HUES64 (cell line): ENCODE measurements around the gene GALNT15.

Experiments
- H3K27ac ChIP-seq: 2 replicates; pipeline ENCODE4 v1.7.0; 2013; ENCODE audit warnings: low read depth, low read length, inconsistent platforms
- H3K27me3 ChIP-seq: 2 replicates; pipeline ENCODE4 v1.6.1; 2013; ENCODE audit warnings: mild to moderate bottlenecking, low read length; ENCODE audit not compliant: insufficient read depth
- H3K36me3 ChIP-seq: 2 replicates; pipeline ENCODE4 v1.6.1; 2013; ENCODE audit warnings: mild to moderate bottlenecking, low read length; ENCODE audit not compliant: insufficient read depth
- H3K4me1 ChIP-seq: 2 replicates; pipeline ENCODE4 v1.6.1; 2013; ENCODE audit warnings: mild to moderate bottlenecking, low read length, moderate library complexity; ENCODE audit not compliant: insufficient read depth
- H3K4me3 ChIP-seq: 2 replicates; pipeline ENCODE4 v1.5.1; 2013; ENCODE audit warnings: mild to moderate bottlenecking, low read length, moderate library complexity
- H3K9ac ChIP-seq: 2 replicates; pipeline ENCODE4 v1.6.1; 2013; ENCODE audit warnings: mild to moderate bottlenecking, low read depth, low read length
- H3K9me3 ChIP-seq: 2 replicates; pipeline ENCODE4 v1.6.1; 2013; ENCODE audit warnings: low read depth, low read length; ENCODE audit not compliant: insufficient read depth
- WGBS: fragments of 150-250, 120-280 bp; methylation state at CpG from one replicate; pipeline ENCODE4 v1.1.7; 2013; ENCODE audit warnings: missing lambda C conversion rate; 5-methylcytosine and 5-hydroxymethylcytosine counted together

GALNT15 gene

GRCh38 chr3:16178628-16178988 lies 4.1 kb downstream of the GALNT15 start:
- WGBS, result 60% methylated on average over 9 of the region's 9 CpGs
- Histone ChIP-seq H3K27me3 (no peaks in the 10 kb centered on the region), H3K4me3 (no peak overlapping the region), H3K4me1 (no peaks in the 10 kb centered on the region; the same call in 1 of the 2 replicates), H3K27ac (no peak overlapping the region), H3K36me3 (no peaks in the 10 kb centered on the region), H3K9ac (no peak overlapping the region), H3K9me3 (no peaks in the 10 kb centered on the region)

GRCh38 chr3:16179261-16179660 lies 4.8 kb downstream of the GALNT15 start:
- H3K4me3 ChIP-seq, result no peak overlapping the region
- no peaks in the 10 kb centered on the region; the same call in 1 of the 2 replicates for H3K4me1 ChIP-seq
- H3K27me3 ChIP-seq, result no peaks in the 10 kb centered on the region
- no peaks in the 10 kb centered on the region for H3K36me3 ChIP-seq
- 85% methylated on average over 2 of the region's 2 CpGs for WGBS
- H3K9me3 ChIP-seq, result no peaks in the 10 kb centered on the region
- H3K27ac ChIP-seq, result no peak overlapping the region
- no peak overlapping the region for H3K9ac ChIP-seq

GRCh38 chr3:16179771-16180736 lies 5.6 kb downstream of the GALNT15 start:
- Histone ChIP-seq H3K9ac (no peak overlapping the region), H3K36me3 (no peaks in the 10 kb centered on the region), H3K27me3 (no peaks in the 10 kb centered on the region), H3K4me3 (no peak overlapping the region), H3K27ac (no peak overlapping the region), H3K4me1 (no peaks in the 10 kb centered on the region; the same call in 1 of the 2 replicates), H3K9me3 (no peaks in the 10 kb centered on the region)
- 62% methylated on average over 15 of the region's 15 CpGs for WGBS

- Histone ChIP-seq H3K27ac (no peak overlapping the region), H3K9ac (no peak overlapping the region), H3K9me3 (no peaks in the 10 kb centered on the region), H3K4me1 (no peaks in the 10 kb centered on the region; the same call in 1 of the 2 replicates), H3K4me3 (no peak overlapping the region), H3K27me3 (no peaks in the 10 kb centered on the region), H3K36me3 (no peaks in the 10 kb centered on the region)
- 96% methylated on average over 3 of the region's 3 CpGs for WGBS
These were observed 6.3 kb downstream of the GALNT15 start for GRCh38 chr3:16180737-16181134.

GRCh38 chr3:16181361-16181760 lies 6.9 kb downstream of the GALNT15 start:
- H3K9me3 ChIP-seq, result no peaks in the 10 kb centered on the region

GRCh38 chr3:16182183-16182582 lies 7.7 kb downstream of the GALNT15 start:
- Histone ChIP-seq H3K36me3 (no peaks in the 10 kb centered on the region), H3K9ac (no peak overlapping the region), H3K27me3 (no peaks in the 10 kb centered on the region), H3K4me3 (no peak overlapping the region), H3K27ac (no peak overlapping the region), H3K9me3 (no peaks in the 10 kb centered on the region), H3K4me1 (no peaks in the 10 kb centered on the region; the same call in 1 of the 2 replicates)
- WGBS, result 85% methylated on average over 2 of the region's 2 CpGs

More at GRCh38 chr3:16181361-16181760, 6.9 kb downstream of the GALNT15 start:
- Histone ChIP-seq H3K9ac (no peak overlapping the region), H3K27me3 (no peaks in the 10 kb centered on the region), H3K4me3 (no peak overlapping the region), H3K27ac (no peak overlapping the region), H3K36me3 (no peaks in the 10 kb centered on the region), H3K4me1 (no peaks in the 10 kb centered on the region; the same call in 1 of the 2 replicates)
- WGBS, result 78% methylated on average over 6 of the region's 6 CpGs

GRCh38 chr3:16182612-16183011 lies 8.1 kb downstream of the GALNT15 start:
- Histone ChIP-seq H3K27ac (no peak overlapping the region), H3K4me1 (no peaks in the 10 kb centered on the region; the same call in 1 of the 2 replicates), H3K27me3 (no peaks in the 10 kb centered on the region), H3K4me3 (no peak overlapping the region), H3K9ac (no peak overlapping the region), H3K9me3 (no peaks in the 10 kb centered on the region), H3K36me3 (no peaks in the 10 kb centered on the region)
- 75% methylated on average over 5 of the region's 5 CpGs for WGBS

- H3K27me3 ChIP-seq, result no peaks in the 10 kb centered on the region
- H3K36me3 ChIP-seq, result no peaks in the 10 kb centered on the region
- H3K27ac ChIP-seq, result no peak overlapping the region
- WGBS, result 100% methylated on average over 1 of the region's 1 CpG
- no peaks in the 10 kb centered on the region; the same call in 1 of the 2 replicates for H3K4me1 ChIP-seq
- no peaks in the 10 kb centered on the region for H3K9me3 ChIP-seq
- no peak overlapping the region for H3K4me3 ChIP-seq
- no peak overlapping the region for H3K9ac ChIP-seq
These were observed 8.6 kb downstream of the GALNT15 start for GRCh38 chr3:16183082-16183481.

- no peaks in the 10 kb centered on the region for H3K27me3 ChIP-seq
- no peaks in the 10 kb centered on the region for H3K36me3 ChIP-seq
- 93% methylated on average over 7 of the region's 7 CpGs for WGBS
- no peaks in the 10 kb centered on the region for H3K9me3 ChIP-seq
- H3K4me3 ChIP-seq, result no peak overlapping the region
- H3K27ac ChIP-seq, result no peak overlapping the region
- no peak overlapping the region for H3K9ac ChIP-seq
- H3K4me1 ChIP-seq, result no peaks in the 10 kb centered on the region
These were observed 9.3 kb downstream of the GALNT15 start for GRCh38 chr3:16183601-16184270.

GRCh38 chr3:16186086-16186485 lies 11.6 kb downstream of the GALNT15 start:
- Histone ChIP-seq H3K4me1 (no peaks in the 10 kb centered on the region), H3K36me3 (no peaks in the 10 kb centered on the region), H3K27ac (no peak overlapping the region), H3K9ac (no peak overlapping the region), H3K9me3 (no peaks in the 10 kb centered on the region), H3K27me3 (no peaks in the 10 kb centered on the region), H3K4me3 (no peak overlapping the region)
- WGBS, result 67% methylated on average over 1 of the region's 1 CpG

- no peak overlapping the region for H3K9ac ChIP-seq
These were observed 12.1 kb downstream of the GALNT15 start for GRCh38 chr3:16186565-16186964.

More at GRCh38 chr3:16186565-16186964, 12.1 kb downstream of the GALNT15 start:
- Histone ChIP-seq H3K27me3 (no peaks in the 10 kb centered on the region), H3K4me1 (no peaks in the 10 kb centered on the region), H3K36me3 (no peaks in the 10 kb centered on the region), H3K9me3 (no peaks in the 10 kb centered on the region), H3K4me3 (no peak overlapping the region), H3K27ac (no peak overlapping the region)
- WGBS, result 89% methylated on average over 3 of the region's 3 CpGs
